GM21390 (cell line): ENCODE data around the gene ONECUT2.
"Not testable (repeated sequence)": the region's sequence is repeated elsewhere in the genome, so short reads cannot be mapped to it uniquely, and the experiment has no call there.

Experiments
- ATAC-seq: cut with Tn5 transposase; IDR thresholded peaks from one replicate; pipeline ENCODE4 v1.9.1; 2021; ENCODE audit not compliant: unreplicated experiment

Gene ONECUT2

DNA sequence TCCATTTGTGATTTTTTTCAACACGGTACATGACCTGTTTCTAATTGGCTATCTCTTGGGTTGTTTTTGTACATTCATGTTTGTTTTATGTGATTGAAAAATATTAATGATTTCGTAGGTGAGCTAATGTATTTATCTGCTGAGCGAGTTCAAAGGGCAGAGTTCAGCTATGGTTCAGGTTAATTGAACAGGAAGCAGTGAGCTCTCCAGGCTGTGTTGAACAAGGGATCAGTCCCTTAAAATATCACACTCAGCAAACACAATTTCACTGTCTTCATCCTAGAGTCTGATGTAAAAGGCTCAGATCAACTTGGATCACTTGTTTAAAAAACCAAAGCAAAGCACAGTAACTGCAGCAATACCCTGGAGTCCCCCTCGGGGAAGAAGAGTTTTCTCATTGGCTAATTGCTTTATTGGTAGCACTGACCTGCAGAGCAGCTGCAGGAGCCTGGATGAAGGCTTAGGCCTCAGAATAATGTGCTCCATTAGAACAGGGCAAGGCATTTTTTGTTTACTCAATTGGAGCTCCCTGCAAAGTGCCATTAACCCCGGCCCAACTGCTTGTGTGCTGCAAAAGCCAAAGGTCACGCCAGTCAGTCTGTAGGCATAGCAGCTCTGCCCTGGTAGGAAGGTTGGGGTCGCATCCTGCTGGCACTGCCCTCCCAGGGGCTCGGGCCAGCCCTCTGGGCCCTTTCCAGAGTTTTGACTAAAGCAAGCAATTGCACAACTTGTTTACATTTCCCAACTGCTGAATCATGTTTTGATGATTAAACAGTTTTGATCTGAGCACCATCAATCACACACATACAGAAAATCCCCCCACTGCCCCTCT, 10.5 kb downstream of the ONECUT2 start:
- ATAC-seq, result no peak

GRCh38 chr18:57446322-57446721, 11.1 kb downstream of the ONECUT2 start:
- ATAC-seq, result no peak

DNA sequence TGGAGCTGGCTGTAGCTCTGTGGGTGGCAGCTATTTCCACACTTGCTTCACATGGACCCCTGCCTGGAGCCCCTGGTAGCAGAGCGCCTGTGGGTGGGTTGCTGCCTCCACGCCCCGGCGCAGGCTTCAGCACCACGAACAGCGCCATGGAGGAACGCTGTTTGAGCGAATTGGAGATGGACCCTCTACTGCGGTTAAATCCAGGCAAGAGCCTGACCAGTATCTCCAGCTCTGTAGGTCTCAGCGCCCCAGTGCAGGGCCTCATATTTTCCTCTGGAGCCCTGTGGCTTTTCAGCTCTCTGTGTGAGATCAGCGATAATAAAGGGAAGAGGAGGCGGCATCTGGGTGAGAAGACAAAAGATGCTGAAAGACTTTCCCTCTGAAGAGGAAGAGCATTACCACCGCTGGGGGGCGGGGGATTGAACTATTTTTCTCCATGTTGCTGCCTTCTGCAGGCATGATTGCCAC, 12.0 kb downstream of the ONECUT2 start:
- no peak for ATAC-seq

- no peak for ATAC-seq
These were observed 20.5 kb downstream of the ONECUT2 start for GRCh38 chr18:57455576-57456129.

DNA sequence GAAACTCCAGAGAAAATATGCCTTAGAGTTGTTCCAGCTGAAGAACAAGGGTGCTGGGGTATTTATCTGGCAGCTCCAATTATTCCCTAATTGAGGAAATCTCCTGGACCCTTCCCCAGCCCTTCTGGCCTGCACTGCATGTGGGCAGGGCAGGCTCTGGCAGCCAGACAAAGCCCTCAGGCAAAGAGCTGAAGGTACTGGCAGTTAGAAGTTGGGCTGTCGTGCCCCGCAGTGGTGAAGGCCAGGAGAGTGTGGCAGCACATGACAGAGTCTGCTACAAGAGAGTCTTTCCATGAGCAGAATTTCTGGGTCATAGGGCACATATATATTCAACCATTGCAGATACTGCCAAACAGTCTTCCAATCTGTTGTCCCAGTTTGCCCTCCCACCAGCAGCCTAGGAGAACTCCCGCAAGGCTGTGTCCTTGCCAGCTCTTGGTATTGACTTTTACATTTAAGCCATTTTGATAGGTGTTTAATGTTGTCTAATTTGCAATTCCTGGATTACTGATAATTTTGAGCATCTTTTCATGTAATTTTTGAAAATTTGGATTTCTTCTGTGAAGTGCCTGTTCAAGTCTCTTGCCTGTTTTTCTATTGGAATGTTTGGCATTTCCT, 26.6 kb downstream of the ONECUT2 start:
- ATAC-seq, result no peak

- no peak for ATAC-seq
These were observed 31.1 kb downstream of the ONECUT2 start for GRCh38 chr18:57466307-57466706.

GRCh38 chr18:57466745-57467409, 31.7 kb downstream of the ONECUT2 start:
- ATAC-seq, result no peak

DNA sequence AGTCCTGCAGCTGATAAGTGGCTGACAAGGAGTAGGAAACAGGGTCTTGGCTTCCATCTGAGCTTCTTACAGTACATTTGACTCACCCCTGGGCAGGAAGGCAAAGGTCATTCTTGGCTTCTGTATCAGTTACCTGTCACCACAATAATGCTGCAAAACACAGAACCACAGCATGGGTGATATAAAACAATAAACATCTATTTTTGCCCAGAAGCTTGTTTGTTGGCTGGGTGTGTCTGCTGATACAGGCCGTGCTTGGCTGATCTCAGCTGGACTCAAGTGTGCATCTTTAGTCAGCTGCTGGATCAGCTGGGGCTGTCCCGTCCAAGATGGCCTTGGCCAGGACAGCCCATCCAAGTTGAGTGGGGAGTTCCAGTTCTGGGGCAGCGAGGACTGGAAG, 34.7 kb downstream of the ONECUT2 start:
- no peak for ATAC-seq

GRCh38 chr18:57475408-57475807, 40.2 kb downstream of the ONECUT2 start:
- ATAC-seq, result no peak

DNA sequence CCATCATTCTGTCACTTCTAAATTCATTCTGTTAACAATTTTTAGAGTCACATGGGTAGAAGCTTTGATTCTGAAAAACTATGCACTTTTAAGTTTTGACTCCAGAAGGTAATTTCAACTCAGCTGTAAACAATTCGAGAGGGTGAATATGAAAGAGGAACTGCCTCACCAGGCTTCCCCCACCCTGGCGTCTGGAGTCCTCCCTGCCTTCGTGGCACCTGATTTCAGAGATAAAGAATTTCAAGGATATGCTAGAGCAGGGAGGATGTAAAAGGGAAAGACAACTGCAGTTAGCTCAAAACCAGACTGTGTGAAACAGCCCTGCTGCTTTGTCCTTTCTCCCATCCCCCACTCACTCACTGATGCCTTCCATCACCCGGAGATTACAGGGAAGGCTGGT, 40.7 kb downstream of the ONECUT2 start:
- ATAC-seq, result no peak

GRCh38 chr18:57480733-57481132, 45.6 kb downstream of the ONECUT2 start:
- no peak for ATAC-seq

DNA sequence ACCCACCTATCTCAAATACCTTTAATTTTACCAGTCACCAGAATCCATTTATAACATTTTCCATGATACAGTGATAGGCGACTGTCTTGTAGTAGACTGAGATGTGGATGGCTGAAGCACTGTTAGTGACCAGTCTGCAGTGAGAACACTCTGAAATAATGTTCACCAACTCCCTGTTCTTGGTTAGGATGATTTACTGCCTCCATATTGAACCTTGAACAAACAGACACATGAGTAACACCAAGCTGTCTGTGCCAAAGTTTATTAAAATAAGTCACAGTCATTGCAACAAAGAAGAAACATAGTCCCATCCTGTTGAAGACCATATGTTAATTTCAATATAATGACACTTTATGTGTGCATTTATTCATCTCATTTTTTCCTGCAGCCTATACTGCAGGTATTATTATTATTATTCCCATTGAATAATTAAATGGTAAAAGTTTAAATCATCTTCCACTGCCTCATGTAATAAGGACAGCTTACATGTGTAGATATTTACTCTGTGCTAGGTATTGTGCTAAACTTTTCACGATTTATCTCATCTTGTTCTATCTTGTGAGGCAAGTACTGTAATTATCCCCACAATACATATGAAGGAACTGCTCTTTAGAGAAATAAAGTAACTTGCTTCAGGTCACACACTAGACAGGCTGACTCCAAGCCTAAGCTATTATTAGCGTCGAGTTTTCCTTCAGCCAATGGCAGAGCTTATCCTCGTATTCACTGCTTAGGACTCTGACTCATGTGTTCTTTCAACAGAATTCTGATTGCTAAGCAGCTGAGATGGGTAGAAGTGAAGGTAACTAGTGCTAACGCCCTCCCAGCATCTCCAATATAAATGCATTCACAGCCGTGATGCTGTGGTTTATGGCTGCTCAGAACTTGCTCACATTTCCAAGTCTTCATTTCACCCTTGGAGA, 62.5 kb downstream of the ONECUT2 start:
- ATAC-seq, result no peak

DNA sequence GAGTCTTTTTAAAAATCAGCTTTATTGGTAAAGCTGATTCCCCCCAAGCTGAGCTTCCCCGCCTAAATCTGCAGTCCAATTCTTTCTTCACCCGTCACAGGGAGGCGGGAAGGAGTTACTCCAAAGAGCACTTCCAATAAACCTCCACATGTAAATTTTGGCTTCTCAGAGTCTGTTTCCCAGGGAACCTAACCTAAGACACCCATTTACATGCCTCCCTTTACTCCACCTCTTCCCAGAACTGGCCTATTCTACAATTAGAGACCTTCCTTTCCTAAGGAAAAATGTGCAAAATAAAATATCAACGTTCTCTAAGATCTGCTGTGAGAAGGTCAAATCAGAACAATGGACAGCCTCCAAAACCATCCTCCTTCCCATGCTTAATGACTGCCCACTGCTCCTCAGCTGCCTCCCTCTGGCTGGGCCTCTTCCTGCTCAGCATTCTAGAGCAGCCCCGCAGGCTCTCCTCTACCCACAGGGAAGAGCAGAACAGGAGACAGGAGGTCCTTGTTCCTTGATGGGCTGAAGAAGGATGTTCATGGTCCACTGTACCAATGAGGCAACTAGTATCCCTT, 63.6 kb downstream of the ONECUT2 start:
- ATAC-seq, result no peak

GRCh38 chr18:57502624-57503023, 67.5 kb downstream of the ONECUT2 start:
- ATAC-seq, result no peak

DNA sequence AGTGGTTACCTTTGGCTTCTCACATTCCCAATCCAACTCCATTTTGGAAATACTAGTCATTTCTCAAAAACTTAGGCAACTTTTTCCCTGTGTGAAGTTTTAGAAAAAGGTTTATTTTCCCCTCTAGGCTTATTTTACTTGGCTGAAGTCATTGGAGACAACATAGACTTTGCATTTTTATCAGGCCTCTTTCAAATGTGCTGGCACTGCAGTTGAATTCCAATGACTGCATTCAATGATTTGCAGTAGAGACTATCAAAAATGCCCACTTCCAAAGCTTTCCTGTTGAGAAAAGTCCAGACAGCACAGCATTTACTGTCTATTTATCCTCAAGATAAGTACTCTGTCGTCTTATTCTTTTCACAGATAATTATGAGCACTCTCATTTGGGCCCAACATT, 70.1 kb downstream of the ONECUT2 start:
- no peak for ATAC-seq

- no peak for ATAC-seq
These were observed 80.9 kb downstream of the ONECUT2 start for GRCh38 chr18:57516056-57516455.

GRCh38 chr18:57518533-57518932, 83.4 kb downstream of the ONECUT2 start:
- ATAC-seq, result no peak

DNA sequence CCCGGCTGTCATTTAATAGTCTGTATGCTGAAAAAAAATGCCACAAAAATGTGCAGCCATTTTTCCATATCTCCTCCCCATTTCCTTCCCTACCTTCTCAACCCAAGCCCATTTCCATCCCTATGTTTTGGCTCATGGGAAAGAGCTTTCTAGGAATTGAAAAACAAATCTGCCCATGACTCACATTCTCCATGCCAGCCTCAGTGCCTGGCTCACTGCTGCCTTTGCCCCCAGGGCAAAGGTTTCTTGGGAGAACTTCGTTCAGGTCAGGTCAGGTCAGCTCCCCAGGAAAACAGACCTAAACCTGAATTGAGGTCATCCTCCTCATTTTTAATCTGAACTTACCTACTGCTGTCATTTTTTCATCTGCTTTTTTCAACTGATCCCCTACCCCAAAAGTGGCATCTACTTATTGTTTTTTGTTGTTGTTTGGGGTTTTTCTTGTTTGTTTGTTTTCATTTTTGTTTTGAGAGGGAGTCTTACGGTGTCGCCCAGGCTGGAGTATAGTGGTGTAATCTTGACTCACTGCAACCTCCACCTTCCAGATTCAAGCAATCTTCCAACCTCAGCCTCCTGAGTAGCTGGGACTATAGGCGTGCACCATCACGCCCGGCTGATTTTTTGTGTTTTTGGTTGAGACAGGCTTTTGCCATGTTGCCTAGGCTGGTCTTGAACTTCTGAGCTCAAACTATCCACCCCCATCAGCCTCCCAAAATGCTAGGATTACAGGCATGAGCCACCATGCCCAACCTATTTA, 84.7 kb downstream of the ONECUT2 start:
- ATAC-seq, result no peak

DNA sequence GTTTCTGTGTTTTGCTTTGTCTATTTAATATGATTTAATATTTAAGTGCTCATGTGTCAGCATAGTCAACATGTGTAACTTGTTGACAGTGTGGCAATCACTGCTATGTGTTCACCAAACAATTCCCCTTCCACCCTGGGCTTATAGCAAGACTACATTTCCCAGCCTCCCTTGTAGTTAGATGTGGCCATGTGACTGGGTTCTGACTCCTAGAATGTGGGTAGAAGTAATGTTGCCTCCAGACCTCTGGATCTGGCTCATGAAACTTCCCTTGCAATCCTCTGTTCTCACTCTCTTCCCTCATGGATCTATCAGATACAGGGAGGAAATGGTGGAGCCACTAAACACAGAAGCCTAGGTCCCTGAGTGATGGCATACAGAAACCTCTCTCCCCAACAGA, 87.2 kb downstream of the ONECUT2 start:
- ATAC-seq, result not testable (repeated sequence)
